GM19023 (cell line): ENCODE measurements around the gene ERICH3.
"Not testable (repeated sequence)": the region's sequence is repeated elsewhere in the genome, so short reads cannot be mapped to it uniquely, and the experiment has no call there.

Source experiments
- ATAC-seq: cut with Tn5 transposase; IDR thresholded peaks from one replicate; pipeline ENCODE4 v1.9.1; 2021; ENCODE audit warnings: mild to moderate bottlenecking, moderate library complexity; ENCODE audit not compliant: unreplicated experiment

ERICH3 gene

GRCh38 chr1:74679811-74680210 lies 6.2 kb upstream of the ERICH3 start:
- no peak for ATAC-seq

GRCh38 chr1:74677926-74678325 lies 4.3 kb upstream of the ERICH3 start:
- ATAC-seq = no peak

- ATAC-seq = peak; percentile 39
Observed at GRCh38 chr1:74674278-74675048, 871 bp upstream of the ERICH3 start.

GRCh38 chr1:74670866-74671265 lies 2.7 kb downstream of the ERICH3 start:
- not testable (repeated sequence) for ATAC-seq

- ATAC-seq = no peak
Observed at GRCh38 chr1:74654708-74655107, 18.9 kb downstream of the ERICH3 start.

GRCh38 chr1:74652711-74653139 lies 20.9 kb downstream of the ERICH3 start:
- ATAC-seq = peak; percentile 95

GRCh38 chr1:74650561-74650960 lies 23.0 kb downstream of the ERICH3 start:
- no peak for ATAC-seq

- no peak for ATAC-seq
Observed at GRCh38 chr1:74641876-74642275, 31.7 kb downstream of the ERICH3 start.

GRCh38 chr1:74641161-74641560 lies 32.4 kb downstream of the ERICH3 start:
- ATAC-seq = no peak

GRCh38 chr1:74637296-74637695 lies 36.3 kb downstream of the ERICH3 start:
- ATAC-seq = no peak

- no peak for ATAC-seq
Observed at GRCh38 chr1:74629283-74629682, 44.3 kb downstream of the ERICH3 start.

- ATAC-seq = no peak
Observed at GRCh38 chr1:74623716-74624115, 49.9 kb downstream of the ERICH3 start.

- ATAC-seq = no peak
Observed at GRCh38 chr1:74620242-74620641, 53.4 kb downstream of the ERICH3 start.

GRCh38 chr1:74618974-74619373 lies 54.6 kb downstream of the ERICH3 start:
- ATAC-seq = no peak

GRCh38 chr1:74613894-74614293 lies 59.7 kb downstream of the ERICH3 start:
- ATAC-seq = no peak

GRCh38 chr1:74611887-74612286 lies 61.7 kb downstream of the ERICH3 start:
- no peak for ATAC-seq

GRCh38 chr1:74610961-74611360 lies 62.6 kb downstream of the ERICH3 start:
- ATAC-seq = no peak

- no peak for ATAC-seq
Observed at GRCh38 chr1:74609810-74610371, 63.7 kb downstream of the ERICH3 start.

- ATAC-seq = no peak
Observed at GRCh38 chr1:74596717-74597116, 76.9 kb downstream of the ERICH3 start.

GRCh38 chr1:74593887-74594866 lies 79.4 kb downstream of the ERICH3 start:
- ATAC-seq = no peak

GRCh38 chr1:74592580-74593355 lies 80.8 kb downstream of the ERICH3 start:
- ATAC-seq = no peak
